Kidney (tissue), 14 donors: ENCODE data around the gene EHBP1L1. TPM values are rescaled to one million over a fixed set of nuclear protein-coding genes. Genes with fewer than 3 reads are reported as not detected.

Experiments used
- DNase-seq, 5 donors: peaks; one replicate each; pipeline ENCODE4 v3.0.0-alpha.2; 2013 to 2020
- FAIRE-seq: peaks from 2 replicates; lab custom pipeline; 2012; peaks lifted over from hg19 to GRCh38; lab: Jason Lieb, UNC
- H3K27ac ChIP-seq, 2 donors: one replicate each; pipeline ENCODE4 v1.7.0; 2013; ENCODE audit warnings: low read depth in 2 of 2, low read length in 2 of 2, inconsistent platforms in 1 of 2
- H3K27me3 ChIP-seq: one replicate; pipeline ENCODE4 v1.7.1; 2013; ENCODE audit warnings: low read length, inconsistent platforms; ENCODE audit not compliant: control insufficient read depth, insufficient read depth
- H3K36me3 ChIP-seq, 3 donors: one replicate each; pipeline versions ENCODE4 v1.7.0 to v1.7.1; 2013; ENCODE audit warnings: low read length in 3 of 3, control low read depth in 1 of 3, inconsistent platforms in 1 of 3; ENCODE audit not compliant: insufficient read depth in 3 of 3, control insufficient read depth in 2 of 3
- H3K4me1 ChIP-seq, 3 donors: one replicate each; pipeline versions ENCODE4 v1.7.0 to v1.7.1; 2013; ENCODE audit warnings: low read length in 3 of 3, inconsistent platforms in 1 of 3, low read depth in 1 of 3; ENCODE audit not compliant: control insufficient read depth in 2 of 3, insufficient read depth in 2 of 3
- H3K4me3 ChIP-seq, 3 donors: one replicate each; pipeline versions ENCODE4 v1.7.0 to v1.8.1; 2013; ENCODE audit warnings: low read length in 3 of 3, control low read depth in 1 of 3, inconsistent platforms in 1 of 3
- H3K9ac ChIP-seq, 3 donors: one replicate each; pipeline versions ENCODE4 v1.7.0 to v1.7.1; 2013; ENCODE audit warnings: low read length in 3 of 3, control low read depth in 1 of 3, inconsistent platforms in 1 of 3
- H3K9me3 ChIP-seq, 3 donors: one replicate each; pipeline versions ENCODE4 v1.7.0 to v1.7.1; 2013; ENCODE audit warnings: low read length in 3 of 3, control low read depth in 1 of 3, inconsistent platforms in 1 of 3; ENCODE audit not compliant: control insufficient read depth in 2 of 3, insufficient read depth in 1 of 3
- intact Hi-C: fragments of 100-400 bp; cut with DNase I; formaldehyde crosslinking; loops from one replicate; pipeline ENCODE4 v1.11.1; 2022
- polyA plus RNA-seq: library from polyadenylated mRNA; stranded (reverse); fragments of 350-450 nt; fragmentation: Illumina TruSeq; extraction: RNeasy Lipid Tissue Mini Kit (QIAGEN cat#74804); gene quantifications from one replicate; pipeline ENCODE4 v1.2.3, GENCODE V29; 2014; ENCODE audit warnings: low read depth, low replicate concordance; ENCODE audit not compliant: insufficient read depth
- total RNA-seq: library from RNA; stranded (reverse); fragmentation: NEBNext Ultra II Directional; extraction: Animal tissue kit (Norgen Biotek cat#: 25700); gene quantifications from one replicate; pipeline ENCODE4 v1.2.1, GENCODE V29; 2021
- TF ChIP-seq, protein P1 (sequence below): IDR thresholded peaks from 3 replicates; pipeline ENCODE4 v1.5.1; 2012; ENCODE audit warnings: mild to moderate bottlenecking, moderate library complexity, borderline replicate concordance; ENCODE audit not compliant: insufficient read depth; ENCODE audit errors: extremely low read depth
- donor health status: control.
- donor health status: control.
- donor health status: control.
- donor health status: control.
- donor health status: control.
- donor health status: DM: yes; HTN: yes; CAD: no.
- donor health status: Normal renal cell carcinoma (clear cell type).

EHBP1L1 gene
- total and polyA plus RNA-seq, 2 donors from 2014 or later: 20.5 to 95.4 TPM

DNA sequence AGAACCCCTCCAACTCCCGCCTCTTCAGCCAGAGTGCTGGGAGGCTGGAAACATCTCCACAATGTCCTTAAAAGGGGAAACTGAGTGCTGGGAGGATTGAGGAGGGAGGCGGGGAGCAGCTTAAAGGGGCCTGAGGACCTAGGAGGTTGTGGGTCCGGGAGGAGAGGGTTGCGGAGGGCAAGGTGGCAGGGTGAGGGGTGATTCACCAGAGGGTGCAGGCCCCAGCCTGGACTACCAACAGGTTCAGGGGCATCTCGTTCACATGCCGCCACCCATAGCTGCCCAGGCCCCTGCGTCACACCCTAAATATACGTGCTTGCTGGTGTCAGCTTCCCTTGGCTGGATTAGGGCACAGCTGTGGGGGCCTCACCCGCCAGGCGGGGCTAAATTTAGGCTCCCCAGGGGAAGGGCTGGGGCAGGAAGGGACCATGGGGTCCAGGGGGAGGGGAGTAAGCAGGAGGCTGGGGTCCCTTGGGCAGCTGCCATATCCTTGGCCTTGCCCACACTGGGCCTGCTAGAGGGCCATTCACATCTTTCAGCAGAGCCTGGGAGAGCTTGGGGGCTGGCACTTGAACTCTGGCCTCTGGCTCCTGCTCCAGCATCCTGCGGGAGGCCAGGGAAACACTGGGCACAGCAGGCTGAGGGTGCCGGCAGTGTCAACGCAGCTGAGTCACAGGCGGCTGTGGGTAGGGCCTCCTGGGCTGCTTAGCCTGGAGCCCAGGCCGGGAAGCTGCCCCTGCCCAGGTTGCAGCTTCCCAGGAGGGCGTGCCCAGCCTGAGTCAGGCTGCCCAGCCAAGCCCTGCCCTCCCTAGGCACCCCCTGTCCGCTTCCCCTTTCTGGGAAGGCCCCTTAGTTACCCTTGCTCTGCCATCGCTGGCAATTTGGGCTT, 1.3 kb downstream of the EHBP1L1 start:
- TF ChIP-seq, protein P1, sequence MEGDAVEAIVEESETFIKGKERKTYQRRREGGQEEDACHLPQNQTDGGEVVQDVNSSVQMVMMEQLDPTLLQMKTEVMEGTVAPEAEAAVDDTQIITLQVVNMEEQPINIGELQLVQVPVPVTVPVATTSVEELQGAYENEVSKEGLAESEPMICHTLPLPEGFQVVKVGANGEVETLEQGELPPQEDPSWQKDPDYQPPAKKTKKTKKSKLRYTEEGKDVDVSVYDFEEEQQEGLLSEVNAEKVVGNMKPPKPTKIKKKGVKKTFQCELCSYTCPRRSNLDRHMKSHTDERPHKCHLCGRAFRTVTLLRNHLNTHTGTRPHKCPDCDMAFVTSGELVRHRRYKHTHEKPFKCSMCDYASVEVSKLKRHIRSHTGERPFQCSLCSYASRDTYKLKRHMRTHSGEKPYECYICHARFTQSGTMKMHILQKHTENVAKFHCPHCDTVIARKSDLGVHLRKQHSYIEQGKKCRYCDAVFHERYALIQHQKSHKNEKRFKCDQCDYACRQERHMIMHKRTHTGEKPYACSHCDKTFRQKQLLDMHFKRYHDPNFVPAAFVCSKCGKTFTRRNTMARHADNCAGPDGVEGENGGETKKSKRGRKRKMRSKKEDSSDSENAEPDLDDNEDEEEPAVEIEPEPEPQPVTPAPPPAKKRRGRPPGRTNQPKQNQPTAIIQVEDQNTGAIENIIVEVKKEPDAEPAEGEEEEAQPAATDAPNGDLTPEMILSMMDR: no peak
- H3K4me3 ChIP-seq: peak overlapping the region in 1 of 3 donors; percentile 59
- peak overlapping the region in 2 of 3 donors; percentile 24 to 51 for H3K9ac ChIP-seq
- peaks cover 0 to 5% (median 0%) of the 10 kb centered on the region in 3 donors for H3K36me3 ChIP-seq
- DNase-seq (peak in 1 of 5 donors; percentile 93), FAIRE-seq (no peak)
- H3K27me3 ChIP-seq: no peaks in the 10 kb centered on the region
- H3K9me3 ChIP-seq: no peaks in the 10 kb centered on the region
- intact Hi-C loops: no loop called here
- H3K4me1 ChIP-seq: peaks cover 0 to 31% (median 6%) of the 10 kb centered on the region in 3 donors
- H3K27ac ChIP-seq: peak overlapping the region; percentile 59 to 85

DNA sequence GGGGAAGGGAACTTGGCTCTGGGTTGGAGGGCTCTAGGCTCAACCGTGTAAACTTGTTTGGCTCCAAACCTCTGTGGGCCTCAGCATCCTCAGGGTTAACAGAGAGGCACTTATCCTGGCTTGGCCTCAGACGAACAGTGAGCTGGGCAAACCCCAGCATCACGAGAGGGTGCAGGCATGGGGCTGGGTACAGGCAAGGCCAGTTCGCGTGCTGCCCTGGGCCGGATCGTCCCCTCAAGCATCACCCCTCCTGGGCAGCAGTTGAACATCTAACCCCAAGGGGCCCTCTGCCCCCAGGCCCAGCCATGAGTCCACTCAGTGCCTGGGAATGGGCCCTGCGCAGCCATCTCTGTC, 1.9 kb downstream of the EHBP1L1 start:
- intact Hi-C loops: no loop called here
- Histone ChIP-seq H3K27me3 (no peaks in the 10 kb centered on the region), H3K9me3 (no peaks in the 10 kb centered on the region), H3K9ac (no peak overlapping the region), H3K4me1 (peaks cover 0 to 31% (median 6%) of the 10 kb centered on the region in 3 donors), H3K4me3 (peak overlapping the region in 1 of 3 donors; percentile 59), H3K27ac (peak overlapping the region; percentile 51 to 59), H3K36me3 (peaks cover 0 to 5% (median 0%) of the 10 kb centered on the region in 3 donors)
- TF ChIP-seq, protein P1: no peak
- FAIRE-seq: no peak
- no peak for DNase-seq

DNA sequence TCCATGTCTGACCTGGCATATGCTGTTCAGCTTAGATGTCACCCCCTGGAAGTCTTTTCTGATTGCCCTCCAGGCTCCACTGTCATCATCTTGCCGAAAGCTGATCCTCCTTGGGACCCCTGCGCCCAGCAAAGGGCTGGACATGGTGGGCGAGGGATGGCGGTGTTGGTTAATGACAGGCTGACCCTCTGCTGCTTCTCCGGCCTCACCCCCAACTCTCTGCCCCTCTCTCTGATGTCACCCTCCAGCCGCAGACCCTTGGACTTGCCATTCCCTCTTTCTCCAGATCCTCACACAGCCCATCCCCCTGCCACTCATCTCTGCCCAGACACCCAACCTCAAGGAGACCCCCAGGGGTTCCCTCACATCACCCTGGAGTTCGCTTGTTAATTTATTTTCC, 2.3 kb downstream of the EHBP1L1 start:
- FAIRE-seq (no peak), DNase-seq (no peak)
- no peak overlapping the region for H3K4me3 ChIP-seq
- peak overlapping the region in 1 of 2 donors; percentile 59 for H3K27ac ChIP-seq
- intact Hi-C loops: no loop called here
- peaks cover 0 to 31% (median 6%) of the 10 kb centered on the region in 3 donors for H3K4me1 ChIP-seq
- no peak overlapping the region for H3K9ac ChIP-seq
- H3K36me3 ChIP-seq: peaks cover 0 to 5% (median 0%) of the 10 kb centered on the region in 3 donors
- no peaks in the 10 kb centered on the region for H3K27me3 ChIP-seq
- H3K9me3 ChIP-seq: no peaks in the 10 kb centered on the region
- TF ChIP-seq, protein P1: no peak
